HepG2 (cell line): Measurements from ENCODE around the gene LRP2. TPM values are rescaled to one million over a fixed set of nuclear protein-coding genes. Genes with fewer than 3 reads are reported as not detected.

ENCODE experiments used
- EEA1 ChIP-seq: sonication (generic); formaldehyde crosslinking; IDR thresholded peaks from 2 replicates; pipeline ENCODE4 v1.5.1; 2020; ENCODE audit warnings: mild to moderate bottlenecking, missing genetic modification reagents, borderline replicate concordance
- MAZ ChIP-seq, 2 experiments: sonication (generic) in 1 of 2; formaldehyde crosslinking in 1 of 2; IDR thresholded peaks; 2 replicates each; pipeline versions ENCODE4 v1.5.0 to v1.6.1; 2012 to 2020; ENCODE audit warnings: low read depth in 2 of 2, mild to moderate bottlenecking in 2 of 2, borderline replicate concordance in 1 of 2, improper control_type of control experiment in 1 of 2, low read length in 1 of 2, missing genetic modification reagents in 1 of 2, moderate library complexity in 1 of 2
- SOX6 ChIP-seq, 2 experiments: fragments of 450-650 bp in 1 of 2; sonication (generic) in 1 of 2; formaldehyde crosslinking in 1 of 2; IDR thresholded peaks; 2 replicates each; pipeline versions ENCODE4 v1.4.0 to v1.6.1; 2017 to 2020; ENCODE audit warnings: antibody characterized with exemption in 1 of 2, mild to moderate bottlenecking in 1 of 2, missing genetic modification reagents in 1 of 2
- SP4 ChIP-seq: sonication (generic); formaldehyde crosslinking; IDR thresholded peaks from 2 replicates; pipeline ENCODE4 v1.8.1; 2023; ENCODE audit warnings: mild to moderate bottlenecking, missing genetic modification reagents
- ZNF17 ChIP-seq: sonication (generic); formaldehyde crosslinking; IDR thresholded peaks from 2 replicates; pipeline ENCODE4 v1.5.0; 2020; ENCODE audit warnings: mild to moderate bottlenecking, missing genetic modification reagents
- ZNF224 ChIP-seq: sonication (generic); formaldehyde crosslinking; IDR thresholded peaks from 2 replicates; pipeline ENCODE4 v1.5.0; 2020; ENCODE audit warnings: mild to moderate bottlenecking, missing genetic modification reagents
- ZNF543 ChIP-seq: sonication (generic); formaldehyde crosslinking; IDR thresholded peaks from 2 replicates; pipeline ENCODE4 v1.4.0; 2020; ENCODE audit warnings: mild to moderate bottlenecking, missing genetic modification reagents
- ZNF761 ChIP-seq: sonication (generic); formaldehyde crosslinking; conservative IDR thresholded peaks from 2 replicates; pipeline ENCODE4 v1.4.0; 2020; ENCODE audit warnings: mild to moderate bottlenecking, missing genetic modification reagents
- ZNF782 ChIP-seq: sonication (generic); formaldehyde crosslinking; IDR thresholded peaks from 2 replicates; pipeline ENCODE4 v1.4.0; 2020; ENCODE audit warnings: missing genetic modification reagents, mild to moderate bottlenecking, borderline replicate concordance
- polyA plus RNA-seq, 8 experiments: library from polyadenylated mRNA; depleted of rRNA in 3 of 8; stranded (reverse) in 7 of 8; unstranded in 1 of 8; fragments of >200 nt; fragmentation: Illumina TruSeq in 4 of 8; extraction: Trizol in 4 of 8; gene quantifications; 2 replicates each; pipeline versions ENCODE4 v1.2.1 to v1.2.3, GENCODE V29; 2011 to 2016; ENCODE audit warnings: low read depth in 4 of 8, missing spikeins in 1 of 8, mixed read lengths in 1 of 8; ENCODE audit not compliant: insufficient read depth in 1 of 8
- total RNA-seq, 5 experiments: library from RNA; depleted of rRNA; stranded (reverse); fragments of >200 nt; fragmentation: Illumina TruSeq; extraction: Trizol; gene quantifications; 2 replicates each; pipeline ENCODE4 v1.2.3, GENCODE V29; 2016; ENCODE audit warnings: low read depth in 1 of 5
- TF ChIP-seq, protein P1 (sequence below): IDR thresholded peaks from 2 replicates; pipeline ENCODE4 v1.6.1; 2016; ENCODE audit warnings: mild to moderate bottlenecking, missing biosample characterization, missing genetic modification reagents
- TF ChIP-seq, protein P2 (sequence below): sonication (generic); formaldehyde crosslinking; IDR thresholded peaks from 2 replicates; pipeline ENCODE4 v1.8.0; 2022; ENCODE audit warnings: missing genetic modification reagents, mild to moderate bottlenecking, moderate library complexity, borderline replicate concordance
- TF ChIP-seq, protein P3 (sequence below): sonication (generic); formaldehyde crosslinking; IDR thresholded peaks from 2 replicates; pipeline ENCODE4 v1.4.0; 2020; ENCODE audit warnings: missing genetic modification reagents
- TF ChIP-seq, protein P4 (sequence below): sonication (generic); formaldehyde crosslinking; IDR thresholded peaks from 2 replicates; pipeline ENCODE4 v1.5.1; 2020; ENCODE audit warnings: missing genetic modification reagents, mild to moderate bottlenecking, borderline replicate concordance
- TF ChIP-seq, protein P5 (sequence below): IDR thresholded peaks from 2 replicates; pipeline ENCODE4 v1.6.1; 2016; ENCODE audit warnings: missing compliant biosample characterization, missing genetic modification reagents, borderline replicate concordance
- TF ChIP-seq, protein P6 (sequence below): IDR thresholded peaks from 2 replicates; pipeline ENCODE4 v1.6.1; 2016; ENCODE audit warnings: mild to moderate bottlenecking

Gene LRP2
- total and polyA plus RNA-seq, 2 of the 13 experiments (the other 11 are each of a cell fraction or from before 2014, with no cell fraction given): 0.03 to 0.15 TPM

DNA sequence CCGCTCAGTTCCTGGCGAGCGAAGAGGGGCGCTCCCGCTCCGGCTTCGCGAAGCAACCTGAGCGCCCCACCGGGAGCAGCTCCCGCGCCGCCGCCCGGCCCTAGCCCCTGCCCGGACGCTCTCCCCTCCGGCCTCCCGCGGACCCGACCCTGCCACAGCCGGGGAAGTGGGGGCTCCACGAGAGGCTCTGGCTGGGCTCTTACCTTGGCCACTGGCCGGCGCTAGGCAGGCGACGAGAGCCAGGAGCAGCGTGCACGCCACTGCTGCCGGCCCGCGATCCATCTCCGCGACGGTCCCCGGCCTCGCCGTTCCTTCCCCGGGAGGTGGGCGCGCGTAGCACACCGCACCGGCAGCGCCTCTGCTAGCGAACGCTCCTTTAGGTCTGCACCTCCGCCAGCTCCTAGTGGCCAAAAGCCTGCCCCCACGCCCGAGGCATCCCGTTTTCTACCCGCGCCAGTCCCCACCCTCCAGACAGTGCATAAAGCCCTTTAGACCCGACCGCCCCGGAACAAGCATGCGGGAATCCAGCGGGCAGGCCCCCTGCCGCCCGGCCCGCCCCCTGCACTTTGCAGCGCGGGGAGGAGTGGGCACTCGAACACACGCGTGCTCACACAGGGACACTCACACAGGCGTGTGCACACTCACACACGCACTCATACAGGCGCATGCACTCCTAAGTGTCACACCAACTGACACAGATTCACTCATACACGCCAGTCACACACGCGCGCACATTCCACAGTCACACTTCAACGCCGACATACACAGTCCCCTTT lies at the start of gene LRP2 (continued):
- TF ChIP-seq, protein P1, sequence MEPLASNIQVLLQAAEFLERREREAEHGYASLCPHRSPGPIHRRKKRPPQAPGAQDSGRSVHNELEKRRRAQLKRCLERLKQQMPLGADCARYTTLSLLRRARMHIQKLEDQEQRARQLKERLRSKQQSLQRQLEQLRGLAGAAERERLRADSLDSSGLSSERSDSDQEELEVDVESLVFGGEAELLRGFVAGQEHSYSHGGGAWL (CRISPR knock-in tag): peak; percentile 11; the same call in 1 of the 2 replicates
- TF ChIP-seq SOX6 (IDR thresholded peaks at IDR 0.05) (no peak), SOX6 (CRISPR knock-in tag; IDR thresholded peaks at IDR 0.05) (no peak), ZNF17 (CRISPR knock-in tag) (no peak), ZNF782 (CRISPR knock-in tag) (0 out of 2 replicates have a peak, but pooled peaks have one; percentile 19), MAZ (IDR thresholded peaks at IDR 0.05; ENCODE audit: borderline replicate concordance, low read depth, low read length) (no peak), MAZ (CRISPR knock-in tag; IDR thresholded peaks at IDR 0.05; ENCODE audit: low read depth) (0 out of 2 replicates have a peak, but pooled peaks have one; percentile 26), ZNF761 (CRISPR knock-in tag) (no peak), ZNF543 (CRISPR knock-in tag) (0 out of 2 replicates have a peak, but pooled peaks have one; percentile 6), EEA1 (CRISPR knock-in tag) (no peak), SP4 (peak; percentile 53), ZNF224 (no peak)
- TF ChIP-seq, protein P2, sequence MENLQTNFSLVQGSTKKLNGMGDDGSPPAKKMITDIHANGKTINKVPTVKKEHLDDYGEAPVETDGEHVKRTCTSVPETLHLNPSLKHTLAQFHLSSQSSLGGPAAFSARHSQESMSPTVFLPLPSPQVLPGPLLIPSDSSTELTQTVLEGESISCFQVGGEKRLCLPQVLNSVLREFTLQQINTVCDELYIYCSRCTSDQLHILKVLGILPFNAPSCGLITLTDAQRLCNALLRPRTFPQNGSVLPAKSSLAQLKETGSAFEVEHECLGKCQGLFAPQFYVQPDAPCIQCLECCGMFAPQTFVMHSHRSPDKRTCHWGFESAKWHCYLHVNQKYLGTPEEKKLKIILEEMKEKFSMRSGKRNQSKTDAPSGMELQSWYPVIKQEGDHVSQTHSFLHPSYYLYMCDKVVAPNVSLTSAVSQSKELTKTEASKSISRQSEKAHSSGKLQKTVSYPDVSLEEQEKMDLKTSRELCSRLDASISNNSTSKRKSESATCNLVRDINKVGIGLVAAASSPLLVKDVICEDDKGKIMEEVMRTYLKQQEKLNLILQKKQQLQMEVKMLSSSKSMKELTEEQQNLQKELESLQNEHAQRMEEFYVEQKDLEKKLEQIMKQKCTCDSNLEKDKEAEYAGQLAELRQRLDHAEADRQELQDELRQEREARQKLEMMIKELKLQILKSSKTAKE (CRISPR knock-in tag): no peak
- TF ChIP-seq, protein P3, sequence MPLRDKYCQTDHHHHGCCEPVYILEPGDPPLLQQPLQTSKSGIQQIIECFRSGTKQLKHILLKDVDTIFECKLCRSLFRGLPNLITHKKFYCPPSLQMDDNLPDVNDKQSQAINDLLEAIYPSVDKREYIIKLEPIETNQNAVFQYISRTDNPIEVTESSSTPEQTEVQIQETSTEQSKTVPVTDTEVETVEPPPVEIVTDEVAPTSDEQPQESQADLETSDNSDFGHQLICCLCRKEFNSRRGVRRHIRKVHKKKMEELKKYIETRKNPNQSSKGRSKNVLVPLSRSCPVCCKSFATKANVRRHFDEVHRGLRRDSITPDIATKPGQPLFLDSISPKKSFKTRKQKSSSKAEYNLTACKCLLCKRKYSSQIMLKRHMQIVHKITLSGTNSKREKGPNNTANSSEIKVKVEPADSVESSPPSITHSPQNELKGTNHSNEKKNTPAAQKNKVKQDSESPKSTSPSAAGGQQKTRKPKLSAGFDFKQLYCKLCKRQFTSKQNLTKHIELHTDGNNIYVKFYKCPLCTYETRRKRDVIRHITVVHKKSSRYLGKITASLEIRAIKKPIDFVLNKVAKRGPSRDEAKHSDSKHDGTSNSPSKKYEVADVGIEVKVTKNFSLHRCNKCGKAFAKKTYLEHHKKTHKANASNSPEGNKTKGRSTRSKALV: peak; percentile 94
- TF ChIP-seq, protein P4, sequence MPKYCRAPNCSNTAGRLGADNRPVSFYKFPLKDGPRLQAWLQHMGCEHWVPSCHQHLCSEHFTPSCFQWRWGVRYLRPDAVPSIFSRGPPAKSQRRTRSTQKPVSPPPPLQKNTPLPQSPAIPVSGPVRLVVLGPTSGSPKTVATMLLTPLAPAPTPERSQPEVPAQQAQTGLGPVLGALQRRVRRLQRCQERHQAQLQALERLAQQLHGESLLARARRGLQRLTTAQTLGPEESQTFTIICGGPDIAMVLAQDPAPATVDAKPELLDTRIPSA: no peak
- TF ChIP-seq, protein P5, sequence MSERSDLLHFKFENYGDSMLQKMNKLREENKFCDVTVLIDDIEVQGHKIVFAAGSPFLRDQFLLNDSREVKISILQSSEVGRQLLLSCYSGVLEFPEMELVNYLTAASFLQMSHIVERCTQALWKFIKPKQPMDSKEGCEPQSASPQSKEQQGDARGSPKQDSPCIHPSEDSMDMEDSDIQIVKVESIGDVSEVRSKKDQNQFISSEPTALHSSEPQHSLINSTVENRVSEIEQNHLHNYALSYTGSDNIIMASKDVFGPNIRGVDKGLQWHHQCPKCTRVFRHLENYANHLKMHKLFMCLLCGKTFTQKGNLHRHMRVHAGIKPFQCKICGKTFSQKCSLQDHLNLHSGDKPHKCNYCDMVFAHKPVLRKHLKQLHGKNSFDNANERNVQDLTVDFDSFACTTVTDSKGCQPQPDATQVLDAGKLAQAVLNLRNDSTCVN (CRISPR knock-in tag): no peak
- TF ChIP-seq, protein P6, sequence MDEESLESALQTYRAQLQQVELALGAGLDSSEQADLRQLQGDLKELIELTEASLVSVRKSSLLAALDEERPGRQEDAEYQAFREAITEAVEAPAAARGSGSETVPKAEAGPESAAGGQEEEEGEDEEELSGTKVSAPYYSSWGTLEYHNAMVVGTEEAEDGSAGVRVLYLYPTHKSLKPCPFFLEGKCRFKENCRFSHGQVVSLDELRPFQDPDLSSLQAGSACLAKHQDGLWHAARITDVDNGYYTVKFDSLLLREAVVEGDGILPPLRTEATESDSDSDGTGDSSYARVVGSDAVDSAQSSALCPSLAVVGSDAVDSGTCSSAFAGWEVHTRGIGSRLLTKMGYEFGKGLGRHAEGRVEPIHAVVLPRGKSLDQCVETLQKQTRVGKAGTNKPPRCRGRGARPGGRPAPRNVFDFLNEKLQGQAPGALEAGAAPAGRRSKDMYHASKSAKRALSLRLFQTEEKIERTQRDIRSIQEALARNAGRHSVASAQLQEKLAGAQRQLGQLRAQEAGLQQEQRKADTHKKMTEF (CRISPR knock-in tag): peak; percentile 20; the same call in 1 of the 2 replicates
